GM19099 (cell line): ENCODE data around the gene NPHP4.

Experiments
- POLR2A ChIP-seq: IDR thresholded peaks from 3 replicates; pipeline ENCODE4 v1.6.1; 2011; ENCODE audit warnings: low read depth; ENCODE audit not compliant: insufficient read length; ENCODE audit errors: extremely low read depth

NPHP4 gene

GRCh38 chr1:5856246-5856815, 135.9 kb downstream of the NPHP4 start:
- no peak for TF ChIP-seq POLR2A

- TF ChIP-seq POLR2A: no peak
Measured at GRCh38 chr1:5855196-5855897, 136.9 kb downstream of the NPHP4 start.

GRCh38 chr1:5854754-5855153, 137.5 kb downstream of the NPHP4 start:
- no peak for TF ChIP-seq POLR2A

GRCh38 chr1:5850503-5850902, 141.7 kb downstream of the NPHP4 start:
- TF ChIP-seq POLR2A: no peak

- no peak for TF ChIP-seq POLR2A
Measured at GRCh38 chr1:5849550-5849949, 142.7 kb downstream of the NPHP4 start.

- TF ChIP-seq POLR2A: no peak
Measured at GRCh38 chr1:5847013-5847659, 145.1 kb downstream of the NPHP4 start.

- TF ChIP-seq POLR2A: no peak
Measured at GRCh38 chr1:5845376-5845775, 146.8 kb downstream of the NPHP4 start.

GRCh38 chr1:5844442-5844841, 147.8 kb downstream of the NPHP4 start:
- no peak for TF ChIP-seq POLR2A

GRCh38 chr1:5843521-5844096, 148.6 kb downstream of the NPHP4 start:
- TF ChIP-seq POLR2A: no peak

GRCh38 chr1:5842679-5843078, 149.5 kb downstream of the NPHP4 start:
- TF ChIP-seq POLR2A: no peak

GRCh38 chr1:5840551-5841001, 151.6 kb downstream of the NPHP4 start:
- no peak for TF ChIP-seq POLR2A

- no peak for TF ChIP-seq POLR2A
Measured at GRCh38 chr1:5839881-5840550, 152.2 kb downstream of the NPHP4 start.

GRCh38 chr1:5839161-5839880, 152.9 kb downstream of the NPHP4 start:
- no peak for TF ChIP-seq POLR2A

GRCh38 chr1:5837976-5838653, 154.1 kb downstream of the NPHP4 start:
- TF ChIP-seq POLR2A: no peak

GRCh38 chr1:5836776-5837440, 155.3 kb downstream of the NPHP4 start:
- no peak for TF ChIP-seq POLR2A
